ENCODE results near the gene FAM184B.

The FAM184B gene

GRCh38 chr4:17773135-17773698 is 8.2 kb downstream of the FAM184B start:
- DNase-seq (ENCODE audit: low spot score) = no peak

GRCh38 chr4:17771284-17771908 is 10.0 kb downstream of the FAM184B start:
- no peak for DNase-seq (ENCODE audit: low spot score)

GRCh38 chr4:17770845-17771244 is 10.6 kb downstream of the FAM184B start:
- DNase-seq (ENCODE audit: low spot score) = no peak

GRCh38 chr4:17769406-17770174 is 11.8 kb downstream of the FAM184B start:
- DNase-seq (ENCODE audit: low spot score) = no peak

GRCh38 chr4:17766826-17767458 is 14.5 kb downstream of the FAM184B start:
- no peak for DNase-seq (ENCODE audit: low spot score)

GRCh38 chr4:17765514-17766286 is 15.7 kb downstream of the FAM184B start:
- no peak for DNase-seq (ENCODE audit: low spot score)

- no peak for DNase-seq (ENCODE audit: low spot score)
Measured at GRCh38 chr4:17763931-17764330, 17.5 kb downstream of the FAM184B start.

GRCh38 chr4:17763416-17763815 is 18.0 kb downstream of the FAM184B start:
- no peak for DNase-seq (ENCODE audit: low spot score)

- peak; percentile 17 for DNase-seq (ENCODE audit: low spot score)
Measured at GRCh38 chr4:17762726-17763125, 18.7 kb downstream of the FAM184B start.

GRCh38 chr4:17761062-17761461 is 20.4 kb downstream of the FAM184B start:
- DNase-seq (ENCODE audit: low spot score) = no peak

- no peak for DNase-seq (ENCODE audit: low spot score)
Measured at GRCh38 chr4:17760626-17761025, 20.8 kb downstream of the FAM184B start.

GRCh38 chr4:17758485-17758884 is 22.9 kb downstream of the FAM184B start:
- no peak for DNase-seq (ENCODE audit: low spot score)

GRCh38 chr4:17757621-17758020 is 23.8 kb downstream of the FAM184B start:
- DNase-seq (ENCODE audit: low spot score) = no peak

- DNase-seq (ENCODE audit: low spot score) = no peak
Measured at GRCh38 chr4:17753646-17754045, 27.8 kb downstream of the FAM184B start.

- no peak for DNase-seq (ENCODE audit: low spot score)
Measured at GRCh38 chr4:17740702-17741101, 40.7 kb downstream of the FAM184B start.

- DNase-seq (ENCODE audit: low spot score) = no peak
Measured at GRCh38 chr4:17736484-17736883, 44.9 kb downstream of the FAM184B start.

- DNase-seq (ENCODE audit: low spot score) = no peak
Measured at GRCh38 chr4:17726911-17727310, 54.5 kb downstream of the FAM184B start.

- no peak for DNase-seq (ENCODE audit: low spot score)
Measured at GRCh38 chr4:17723648-17724047, 57.8 kb downstream of the FAM184B start.

GRCh38 chr4:17722356-17722700 is 59.1 kb downstream of the FAM184B start:
- peak; percentile 22 for DNase-seq (ENCODE audit: low spot score)

GRCh38 chr4:17721496-17722355 is 59.7 kb downstream of the FAM184B start:
- peak; percentile 89 for DNase-seq (ENCODE audit: low spot score)

GRCh38 chr4:17719106-17719505 is 62.3 kb downstream of the FAM184B start:
- DNase-seq (ENCODE audit: low spot score) = no peak
